CD14-positive monocyte (primary cell): ENCODE data around the gene ZNF697. TPM values are rescaled to one million over a fixed set of nuclear protein-coding genes. Genes with fewer than 3 reads are reported as not detected.

Experiments used
- DNase-seq, 3 donors: peaks; one replicate each; pipeline ENCODE4 v3.0.0-alpha.2; 2011 to 2022
- H2AFZ ChIP-seq: 2 replicates; pipeline ENCODE4 v1.6.0; 2012; ENCODE audit warnings: mild to moderate bottlenecking, low read depth, low read length, inconsistent platforms; ENCODE audit not compliant: insufficient read depth, poor library complexity, severe bottlenecking
- H3K27ac ChIP-seq, 2 donors: 1 replicate in 1 of 2; 2 replicates in 1 of 2; pipeline ENCODE4 v1.5.1; 2012 to 2013; ENCODE audit warnings: low read length in 2 of 2, control low read depth in 1 of 2, inconsistent platforms in 1 of 2, low read depth in 1 of 2, mild to moderate bottlenecking in 1 of 2
- H3K27me3 ChIP-seq, 2 donors: one replicate each; pipeline versions ENCODE4 v1.6.0 to v1.6.1; 2011 to 2013; ENCODE audit warnings: low read length in 2 of 2; ENCODE audit not compliant: control insufficient read depth in 2 of 2, insufficient read depth in 2 of 2
- H3K36me3 ChIP-seq, 2 donors: replicated peaks in 1 of 2; 1 replicate in 1 of 2; 2 replicates in 1 of 2; pipeline versions ENCODE4 v1.5.1 to v1.6.1; 2012 to 2013; ENCODE audit warnings: low read length in 2 of 2, control low read depth in 1 of 2, inconsistent platforms in 1 of 2, mild to moderate bottlenecking in 1 of 2; ENCODE audit not compliant: insufficient read depth in 2 of 2, control insufficient read depth in 1 of 2
- H3K4me1 ChIP-seq, 2 donors: 1 replicate in 1 of 2; 2 replicates in 1 of 2; pipeline versions ENCODE4 v1.5.1 to v1.6.1; 2012 to 2013; ENCODE audit warnings: low read length in 2 of 2, control low read depth in 1 of 2, inconsistent platforms in 1 of 2, mild to moderate bottlenecking in 1 of 2, moderate library complexity in 1 of 2; ENCODE audit not compliant: insufficient read depth in 2 of 2, control insufficient read depth in 1 of 2
- H3K4me2 ChIP-seq: replicated peaks from 2 replicates; pipeline ENCODE3; 2012; ENCODE audit warnings: low read length, moderate library complexity, mild to moderate bottlenecking; ENCODE audit not compliant: poor library complexity, severe bottlenecking; ENCODE audit errors: extremely low read depth
- H3K4me3 ChIP-seq, 3 experiments: fragments of 200-600 bp in 1 of 3; sonication (generic) in 1 of 3; replicated peaks in 1 of 3; 1 replicate in 2 of 3; 2 replicates in 1 of 3; pipeline ENCODE4 v1.5.1; 2011 to 2013; ENCODE audit warnings: low read length in 3 of 3, mild to moderate bottlenecking in 3 of 3, control low read depth in 2 of 3, low read depth in 2 of 3, inconsistent platforms in 1 of 3, moderate library complexity in 1 of 3
- H3K79me2 ChIP-seq: 2 replicates; pipeline ENCODE4 v1.6.0; 2012; ENCODE audit warnings: mild to moderate bottlenecking, control low read depth, inconsistent platforms, low read length, moderate library complexity; ENCODE audit not compliant: insufficient read depth
- H3K9ac ChIP-seq: 2 replicates; pipeline ENCODE4 v1.6.0; 2017; ENCODE audit warnings: low read length, mild to moderate bottlenecking; ENCODE audit not compliant: insufficient read depth, poor library complexity, severe bottlenecking
- H3K9me3 ChIP-seq, 2 donors: replicated peaks in 1 of 2; 1 replicate in 1 of 2; 2 replicates in 1 of 2; pipeline versions ENCODE4 v1.5.1 to v1.6.1; 2012 to 2013; ENCODE audit warnings: low read length in 2 of 2, control low read depth in 1 of 2; ENCODE audit not compliant: control insufficient read depth in 1 of 2, insufficient read depth in 1 of 2
- H4K20me1 ChIP-seq: 2 replicates; pipeline ENCODE4 v1.6.0; 2012; ENCODE audit warnings: mild to moderate bottlenecking, low read length, control low read depth, moderate library complexity; ENCODE audit not compliant: insufficient read depth
- H3K27ac Mint-ChIP-seq, 7 donors: one replicate each; pipeline ENCODE4 v1.8.0; 2020; ENCODE audit warnings: mild to moderate bottlenecking in 7 of 7, mixed read lengths in 7 of 7, moderate library complexity in 6 of 7, inconsistent platforms in 2 of 7
- H3K27me3 Mint-ChIP-seq, 3 donors: one replicate each; pipeline ENCODE4 v1.8.0; 2021 to 2022; ENCODE audit warnings: low read depth in 3 of 3, mild to moderate bottlenecking in 3 of 3, mixed read lengths in 3 of 3, moderate library complexity in 3 of 3, inconsistent platforms in 1 of 3
- H3K36me3 Mint-ChIP-seq, 2 donors: one replicate each; pipeline ENCODE4 v1.8.0; 2020; ENCODE audit warnings: mixed read lengths in 2 of 2, inconsistent platforms in 1 of 2, mild to moderate bottlenecking in 1 of 2
- H3K4me1 Mint-ChIP-seq: one replicate; pipeline ENCODE4 v1.8.0; 2020; ENCODE audit warnings: mild to moderate bottlenecking, mixed read lengths
- H3K4me3 Mint-ChIP-seq, 2 donors: one replicate each; pipeline ENCODE4 v1.8.0; 2020; ENCODE audit warnings: mild to moderate bottlenecking in 2 of 2, mixed read lengths in 2 of 2, moderate library complexity in 1 of 2
- H3K9me3 Mint-ChIP-seq, 7 donors: one replicate each; pipeline ENCODE4 v1.8.0; 2020 to 2022; ENCODE audit warnings: mixed read lengths in 7 of 7, mild to moderate bottlenecking in 6 of 7, moderate library complexity in 6 of 7, inconsistent platforms in 2 of 7
- CTCF ChIP-seq: fragments of 200-600 bp; IDR thresholded peaks from one replicate; pipeline ENCODE4 v1.8.0; 2022; ENCODE audit warnings: antibody characterized with exemption, mild to moderate bottlenecking
- WGBS: methylation state at CpG from one replicate; pipeline ENCODE4 v1.1.5; 2013; ENCODE audit warnings: missing lambda C conversion rate; ENCODE audit not compliant: insufficient coverage; 5-methylcytosine and 5-hydroxymethylcytosine counted together
- intact Hi-C, 2 donors: fragments of 100-400 bp; cut with micrococcal nuclease; formaldehyde crosslinking; loops; one replicate each; pipeline versions ENCODE4 v1.15.0 to v1.15.1; 2023
- polyA plus RNA-seq, 3 donors: library from polyadenylated mRNA; depleted of rRNA in 1 of 3; unstranded in 2 of 3; stranded (reverse) in 1 of 3; fragments of 300-500 nt in 2 of 3; fragments of >200 nt in 1 of 3; fragmentation: Illumina TruSeq in 2 of 3; gene quantifications; 1 replicate in 2 of 3; 2 replicates in 1 of 3; pipeline ENCODE4 v1.2.3, GENCODE V29; 2012 to 2021

ZNF697 gene
- polyA plus RNA-seq, 3 donors, result 0.37 to 3.1 (median 0.49) TPM

- H3K9me3 Mint-ChIP-seq, result peaks cover 0 to 3% (median 0%) of the 10 kb centered on the region in 7 donors
- H3K9me3 ChIP-seq, result no peaks in the 10 kb centered on the region
- intact Hi-C loops, result no loop called here
- no peak overlapping the region for H3K4me2 ChIP-seq
- H3K27me3 ChIP-seq, result peaks cover 46 to 63% of the 10 kb centered on the region in 2 donors
- H3K27me3 Mint-ChIP-seq, result peaks cover 34 to 56% (median 34%) of the 10 kb centered on the region in 3 donors
- H3K4me1 ChIP-seq, result peaks cover 9 to 14% of the 10 kb centered on the region in 2 donors
- H4K20me1 ChIP-seq, result no peaks in the 10 kb centered on the region
- no peak for TF ChIP-seq CTCF
- H3K9ac ChIP-seq, result no peak overlapping the region
- no peak overlapping the region for H3K4me3 ChIP-seq
- no peaks in the 10 kb centered on the region for H3K36me3 ChIP-seq
- peak overlapping the region in 1 of 2 donors; percentile 52 for H3K4me3 Mint-ChIP-seq
- no CpG with 5 or more reads among the region's 1 CpG for WGBS
- no peak overlapping the region for H3K27ac Mint-ChIP-seq
- peaks cover 0 to 3% of the 10 kb centered on the region in 2 donors for H3K36me3 Mint-ChIP-seq
- peaks cover 14% of the 10 kb centered on the region for H3K4me1 Mint-ChIP-seq
- H3K27ac ChIP-seq, result no peak overlapping the region
- no peak overlapping the region for H2AFZ ChIP-seq
- no peak for DNase-seq
- peaks cover 11% of the 10 kb centered on the region for H3K79me2 ChIP-seq
These were observed 3.6 kb upstream of the ZNF697 start for GRCh38 chr1:119651641-119652040.

GRCh38 chr1:119651133-119651532 lies 3.1 kb upstream of the ZNF697 start:
- Histone ChIP-seq H3K9ac (no peak overlapping the region), H3K36me3 (no peaks in the 10 kb centered on the region), H4K20me1 (no peaks in the 10 kb centered on the region), H3K4me3 (no peak overlapping the region), H3K9me3 (no peaks in the 10 kb centered on the region), H3K27me3 (peaks cover 46 to 63% of the 10 kb centered on the region in 2 donors), H3K4me2 (no peak overlapping the region), H2AFZ (no peak overlapping the region), H3K4me1 (peaks cover 14 to 19% of the 10 kb centered on the region in 2 donors), H3K27ac (no peak overlapping the region), H3K79me2 (peaks cover 15% of the 10 kb centered on the region)
- H3K27ac Mint-ChIP-seq, result no peak overlapping the region
- intact Hi-C loops, result no loop called here
- WGBS, result no CpG with 5 or more reads among the region's 2 CpGs
- peaks cover 0 to 3% of the 10 kb centered on the region in 2 donors for H3K36me3 Mint-ChIP-seq
- TF ChIP-seq CTCF, result no peak
- DNase-seq, result no peak
- H3K4me1 Mint-ChIP-seq, result peaks cover 19% of the 10 kb centered on the region
- H3K27me3 Mint-ChIP-seq, result peaks cover 32 to 54% (median 35%) of the 10 kb centered on the region in 3 donors
- H3K9me3 Mint-ChIP-seq, result peaks cover 0 to 4% (median 0%) of the 10 kb centered on the region in 7 donors
- peak overlapping the region in 1 of 2 donors; percentile 52 for H3K4me3 Mint-ChIP-seq
